Measurements from ENCODE around the gene PGF.

- TF ChIP-seq CTCF (IDR thresholded peaks at IDR 0.05; ENCODE audit: low read depth, low read length, missing input control) (no peak), RAD21 (IDR thresholded peaks at IDR 0.05) (no peak), JUND (IDR thresholded peaks at IDR 0.05) (no peak), TAF1 (conservative IDR thresholded peaks at IDR 0.05) (no peak), REST (IDR thresholded peaks at IDR 0.05) (no peak)
Observed at GRCh38 chr14:74962046-74962445, 6.6 kb upstream of the PGF start.

Data from liver (tissue), 3 donors.